Stomach (tissue), 9 donors: ENCODE measurements around the gene CEP41. TPM values are rescaled to one million over a fixed set of nuclear protein-coding genes. Genes with fewer than 3 reads are reported as not detected.

Source experiments
- DNase-seq, 2 donors: peaks; one replicate each; pipeline versions ENCODE4 v3.0.0 to v3.0.0-alpha.2; 2013 to 2019
- H3K27ac ChIP-seq, 5 donors: fragments of 200-600 bp in 4 of 5; sonication (generic) in 4 of 5; one replicate each; pipeline ENCODE4 v1.5.1; 2013 to 2019; ENCODE audit warnings: mild to moderate bottlenecking in 1 of 5, moderate library complexity in 1 of 5
- H3K27me3 ChIP-seq, 3 donors: fragments of 200-600 bp; sonication (generic); one replicate each; pipeline ENCODE4 v1.5.1; 2017 to 2019; ENCODE audit warnings: mixed run types in 1 of 3
- H3K36me3 ChIP-seq, 4 donors: fragments of 200-600 bp; sonication (generic); 1 replicate in 3 of 4; 2 replicates in 1 of 4; pipeline ENCODE4 v1.5.1; 2016 to 2019
- H3K4me1 ChIP-seq, 4 donors: fragments of 200-600 bp; sonication (generic); one replicate each; pipeline ENCODE4 v1.5.1; 2016 to 2019
- H3K4me3 ChIP-seq, 4 donors: fragments of 200-600 bp; sonication (generic) in 3 of 4; one replicate each; pipeline ENCODE4 v1.5.1; 2016 to 2019; ENCODE audit warnings: mild to moderate bottlenecking in 1 of 4
- H3K9me3 ChIP-seq, 4 donors: fragments of 200-600 bp; sonication (generic); one replicate each; pipeline ENCODE4 v1.5.1; 2016 to 2019
- CTCF ChIP-seq, 7 experiments: fragments of 450-650 bp in 4 of 7; fragments of 200-600 bp in 3 of 7; sonication (generic) in 3 of 7; IDR thresholded peaks; one replicate each; pipeline ENCODE4 v1.5.1; 2016 to 2019; ENCODE audit warnings: antibody characterized with exemption in 7 of 7, control low read depth in 2 of 7, mild to moderate bottlenecking in 1 of 7
- EP300 ChIP-seq: sonication (generic); formaldehyde crosslinking; IDR thresholded peaks from one replicate; pipeline ENCODE4 v1.6.1; 2017; ENCODE audit warnings: antibody characterized with exemption
- POLR2A ChIP-seq, 4 donors: fragments of 450-650 bp; IDR thresholded peaks; one replicate each; pipeline ENCODE4 v1.6.1; 2016; ENCODE audit warnings: antibody characterized with exemption in 4 of 4, control low read depth in 2 of 4, mild to moderate bottlenecking in 1 of 4, moderate library complexity in 1 of 4
- POLR2AphosphoS5 ChIP-seq, 3 donors: sonication (generic); formaldehyde crosslinking; IDR thresholded peaks; one replicate each; pipeline ENCODE4 v1.6.1; 2016; ENCODE audit warnings: antibody characterized with exemption in 3 of 3
- WGBS, 5 donors: extraction: QIAGEN DNeasy Blood & Tissue Kit in 3 of 5; methylation state at CpG; one replicate each; pipeline versions ENCODE4 v1.1.5 to v1.1.7; 2013 to 2018; 5-methylcytosine and 5-hydroxymethylcytosine counted together
- intact Hi-C: fragments of 100-400 bp; cut with DNase I; formaldehyde crosslinking; loops from one replicate; pipeline ENCODE4 v1.15.1; 2023; ENCODE audit warnings: low total_unique reads
- polyA plus RNA-seq, 3 donors: library from polyadenylated mRNA; stranded (reverse); fragments of 200-250 nt; gene quantifications; one replicate each; pipeline ENCODE4 v1.2.3, GENCODE V29; 2013
- total RNA-seq, 5 donors: library from RNA; depleted of rRNA; stranded (reverse); fragments of >200 nt; gene quantifications; one replicate each; pipeline versions ENCODE4 v1.1.0 to v1.2.3, GENCODE V29; 2014 to 2016
- donor health status: healthy with polysubstance abuse.
- donor health status: Bipolar disorder and iron deficiency.
- donor health status: healthy.

The CEP41 gene
- total and polyA plus RNA-seq, 8 donors, result 0.58 to 6.2 (median 3.0) TPM

GRCh38 chr7:130401578-130401977 lies 39.2 kb downstream of the CEP41 start:
- Histone ChIP-seq H3K4me1 (peaks cover 0 to 9% (median 0%) of the 10 kb centered on the region in 4 donors), H3K4me3 (no peak overlapping the region), H3K9me3 (no peaks in the 10 kb centered on the region), H3K36me3 (peaks cover 0 to 21% (median 11%) of the 10 kb centered on the region in 4 donors), H3K27ac (no peak overlapping the region), H3K27me3 (no peaks in the 10 kb centered on the region)
- WGBS, 5 donors, result 83 to 97% (median 88%) methylated on average over 3 of the region's 3 CpGs
- intact Hi-C loops, result no loop called here
- no peak for DNase-seq
- TF ChIP-seq POLR2A (IDR thresholded peaks at IDR 0.05), result no peak
- no peak for TF ChIP-seq POLR2AphosphoS5 (IDR thresholded peaks at IDR 0.05)
- TF ChIP-seq CTCF (IDR thresholded peaks at IDR 0.05), result no peak
- TF ChIP-seq EP300, result no peak

- H3K4me1 ChIP-seq, result peaks cover 0 to 9% (median 0%) of the 10 kb centered on the region in 4 donors
- intact Hi-C loops, result no loop called here
- no peak overlapping the region for H3K4me3 ChIP-seq
- no peak overlapping the region for H3K27ac ChIP-seq
- H3K9me3 ChIP-seq, result no peaks in the 10 kb centered on the region
- H3K27me3 ChIP-seq, result no peaks in the 10 kb centered on the region
- no peak for DNase-seq
- WGBS, 5 donors, result 74 to 98% (median 92%) methylated on average over 1 of the region's 1 CpG
- H3K36me3 ChIP-seq, result peaks cover 0 to 21% (median 11%) of the 10 kb centered on the region in 4 donors
- no peak for TF ChIP-seq CTCF (IDR thresholded peaks at IDR 0.05)
- no peak for TF ChIP-seq POLR2A (IDR thresholded peaks at IDR 0.05)
- TF ChIP-seq POLR2AphosphoS5 (IDR thresholded peaks at IDR 0.05), result no peak
- no peak for TF ChIP-seq EP300
Observed at GRCh38 chr7:130401101-130401500, 39.7 kb downstream of the CEP41 start.

- DNase-seq, result peak in 1 of 2 donors; percentile 35
- no peak overlapping the region for H3K4me3 ChIP-seq
- no peaks in the 10 kb centered on the region for H3K27me3 ChIP-seq
- H3K27ac ChIP-seq, result no peak overlapping the region
- 64 to 88% (median 75%) methylated on average over 4 of the region's 4 CpGs for WGBS, 5 donors
- H3K9me3 ChIP-seq, result no peaks in the 10 kb centered on the region
- intact Hi-C loops, result no loop called here
- peaks cover 0 to 9% (median 0%) of the 10 kb centered on the region in 4 donors for H3K4me1 ChIP-seq
- peaks cover 0 to 21% (median 11%) of the 10 kb centered on the region in 4 donors for H3K36me3 ChIP-seq
- TF ChIP-seq POLR2AphosphoS5 (IDR thresholded peaks at IDR 0.05) (no peak), EP300 (no peak), POLR2A (IDR thresholded peaks at IDR 0.05) (no peak), CTCF (IDR thresholded peaks at IDR 0.05) (no peak)
Observed at GRCh38 chr7:130400120-130400572, 40.7 kb downstream of the CEP41 start.

GRCh38 chr7:130398526-130399090 lies 42.2 kb downstream of the CEP41 start:
- DNase-seq, result no peak
- Histone ChIP-seq H3K4me1 (peaks cover 0 to 9% (median 0%) of the 10 kb centered on the region in 4 donors), H3K9me3 (no peaks in the 10 kb centered on the region), H3K27ac (no peak overlapping the region), H3K36me3 (peaks cover 0 to 21% (median 9%) of the 10 kb centered on the region in 4 donors), H3K4me3 (no peak overlapping the region), H3K27me3 (no peaks in the 10 kb centered on the region)
- TF ChIP-seq POLR2AphosphoS5 (IDR thresholded peaks at IDR 0.05) (no peak), EP300 (no peak), CTCF (IDR thresholded peaks at IDR 0.05) (no peak), POLR2A (IDR thresholded peaks at IDR 0.05) (no peak)
- intact Hi-C loops, result no loop called here
- WGBS, 5 donors, result 74 to 90% (median 82%) methylated on average over 8 of the region's 8 CpGs
